BLaER1 treated with 17β-estradiol and CSF1 and Interleukin-3, amounts not matched to agents 10 nM and 100 nM (cell line): Measurements from ENCODE around the gene ZNF570.

Experiments
- H3K27ac ChIP-seq, 11 experiments: shearing (Covaris generic); formaldehyde crosslinking; 2 replicates each; pipeline ENCODE4 v1.8.1; 2022
- H3K27me3 ChIP-seq, 11 experiments: shearing (Covaris generic); formaldehyde crosslinking; 2 replicates each; pipeline ENCODE4 v1.8.1; 2022
- H3K36me3 ChIP-seq, 11 experiments: shearing (Covaris generic); formaldehyde crosslinking; 2 replicates each; pipeline ENCODE4 v1.8.1; 2022
- H3K4me1 ChIP-seq, 10 experiments: shearing (Covaris generic); formaldehyde crosslinking; 2 replicates each; pipeline ENCODE4 v1.8.1; 2022
- H3K4me2 ChIP-seq, 11 experiments: shearing (Covaris generic); formaldehyde crosslinking; 2 replicates each; pipeline ENCODE4 v1.8.1; 2022
- H3K4me3 ChIP-seq, 10 experiments: shearing (Covaris generic); formaldehyde crosslinking; 2 replicates each; pipeline ENCODE4 v1.8.1; 2022
- H3K9ac ChIP-seq, 11 experiments: shearing (Covaris generic); formaldehyde crosslinking; 2 replicates each; pipeline ENCODE4 v1.8.1; 2022
- H3K9me3 ChIP-seq, 11 experiments: shearing (Covaris generic); formaldehyde crosslinking; replicated peaks in 1 of 11; 2 replicates each; pipeline ENCODE4 v1.8.1; 2022
- H4K20me1 ChIP-seq, 11 experiments: shearing (Covaris generic); formaldehyde crosslinking; 2 replicates each; pipeline ENCODE4 v1.8.1; 2022
- Cebpa-rat ChIP-seq, 11 experiments: shearing (Covaris generic); IDR thresholded peaks; 2 replicates each; pipeline ENCODE4 v1.8.1; 2022

Gene ZNF570

GRCh38 chr19:37468961-37469777 lies at the start of gene ZNF570:
TSS of gene ZNF570 (plus strand) at chr19:37469356. CDS start at chr19:37470355, 999 bp downstream.
- peak within 1 kb of the TSS; percentile 74 to 90 (median 82) for H3K4me3 ChIP-seq
- H3K9ac ChIP-seq = peak within 1 kb of the TSS; percentile 75 to 92 (median 82)
- H3K9me3 ChIP-seq = peaks cover 46 to 74% (median 55%) of the 10 kb centered on the region in 11 experiments

DNA sequence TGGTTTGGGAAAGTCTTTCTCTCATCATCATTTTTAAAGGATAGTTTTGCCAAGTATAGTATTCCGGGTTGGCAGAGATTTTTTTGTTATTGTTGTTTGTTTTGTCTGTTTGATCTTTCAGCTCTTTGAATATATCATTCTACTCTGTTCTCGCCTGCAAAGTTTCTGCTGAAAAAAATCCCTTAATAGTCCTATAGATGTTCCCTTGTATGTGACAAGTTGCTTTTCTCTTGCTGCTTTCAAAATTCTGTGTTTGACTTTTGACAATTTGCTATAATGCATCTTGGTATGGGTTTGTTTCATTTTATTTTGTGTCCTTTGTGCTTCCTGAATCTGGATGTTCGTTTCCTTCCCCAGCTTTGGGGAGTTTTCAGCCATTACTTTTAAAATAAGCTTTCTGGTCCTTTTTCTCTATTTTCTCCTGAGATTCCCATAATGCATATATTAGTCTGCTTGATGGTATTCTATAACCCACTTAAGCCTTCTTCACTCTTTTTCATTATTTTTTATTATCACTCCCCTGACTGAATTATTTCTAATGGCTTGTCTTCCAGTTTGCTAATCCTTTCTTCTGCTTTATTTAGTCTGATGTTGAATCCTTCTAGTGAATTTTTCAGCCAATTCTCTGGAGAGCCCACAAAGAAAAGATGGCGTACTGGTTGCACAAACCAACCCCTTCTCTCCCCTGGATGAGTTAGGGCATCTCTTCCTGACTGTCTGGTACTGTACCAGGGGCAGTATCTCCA lies 16.5 kb upstream of the ZNF570 start:
- TF ChIP-seq Cebpa-rat (IDR thresholded peaks at IDR 0.05) = no peak
- H3K9me3 ChIP-seq = peaks cover 99 to 100% (median 100%) of the 10 kb centered on the region in 11 experiments
- no peak overlapping the region for H3K9ac ChIP-seq
- H3K4me1 ChIP-seq = no peaks in the 10 kb centered on the region
- peaks cover 60 to 97% (median 87%) of the 10 kb centered on the region in 11 experiments for H3K36me3 ChIP-seq
- H3K4me3 ChIP-seq = peak overlapping the region in 5 of 10 experiments; percentile 5 to 26 (median 17); a peak in 5 of 20 replicates
- H3K4me2 ChIP-seq = no peak overlapping the region
- H3K27me3 ChIP-seq = no peaks in the 10 kb centered on the region
- no peak overlapping the region for H3K27ac ChIP-seq
- no peaks in the 10 kb centered on the region for H4K20me1 ChIP-seq

More at GRCh38 chr19:37468961-37469777, at the start of gene ZNF570:
- Histone ChIP-seq H3K4me1 (peaks cover 23 to 34% (median 32%) of the 10 kb centered on the region in 10 experiments), H4K20me1 (no peaks in the 10 kb centered on the region), H3K27me3 (no peaks in the 10 kb centered on the region), H3K27ac (peak within 1 kb of the TSS; percentile 57 to 93 (median 79)), H3K4me2 (peak within 1 kb of the TSS; percentile 81 to 93 (median 90)), H3K36me3 (peaks cover 42 to 52% (median 48%) of the 10 kb centered on the region in 11 experiments)
- no peak for TF ChIP-seq Cebpa-rat (IDR thresholded peaks at IDR 0.05)

DNA sequence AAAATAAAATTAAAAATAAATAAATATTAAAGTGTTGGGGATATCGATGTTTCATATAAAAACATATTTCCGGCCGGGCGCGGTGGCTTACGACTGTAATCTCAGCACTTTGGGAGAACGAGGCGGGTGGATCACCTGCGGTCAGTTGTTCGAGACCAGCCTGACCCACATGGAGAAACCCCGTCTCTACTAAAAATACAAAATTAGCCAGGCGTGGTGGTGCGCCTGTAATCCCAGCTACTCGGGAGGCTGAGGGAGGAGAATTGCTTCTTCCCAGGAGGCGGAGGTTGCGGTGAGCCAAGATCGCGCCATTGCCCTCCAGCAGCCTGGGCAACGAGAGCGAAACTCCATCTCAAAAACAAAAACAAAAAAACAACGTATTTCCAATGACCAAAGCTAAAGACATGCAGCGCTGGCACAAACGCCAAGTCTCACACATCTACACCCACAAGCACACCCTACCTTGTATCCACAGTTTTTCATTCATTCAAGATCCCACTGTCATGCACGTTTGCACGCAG lies 2.8 kb upstream of the ZNF570 start:
- Histone ChIP-seq H3K27ac (peak overlapping the region; percentile 61 to 93 (median 85); a peak in 20 of 22 replicates), H3K4me2 (peak overlapping the region; percentile 81 to 93 (median 90)), H3K9ac (peak overlapping the region; percentile 81 to 96 (median 89)), H3K36me3 (peaks cover 42 to 52% (median 48%) of the 10 kb centered on the region in 11 experiments), H3K4me3 (peak overlapping the region; percentile 70 to 90 (median 79)), H3K9me3 (peaks cover 46 to 74% (median 55%) of the 10 kb centered on the region in 11 experiments), H3K4me1 (peaks cover 23 to 34% (median 32%) of the 10 kb centered on the region in 10 experiments), H3K27me3 (no peaks in the 10 kb centered on the region), H4K20me1 (no peaks in the 10 kb centered on the region)
- TF ChIP-seq Cebpa-rat (IDR thresholded peaks at IDR 0.05) = no peak

DNA sequence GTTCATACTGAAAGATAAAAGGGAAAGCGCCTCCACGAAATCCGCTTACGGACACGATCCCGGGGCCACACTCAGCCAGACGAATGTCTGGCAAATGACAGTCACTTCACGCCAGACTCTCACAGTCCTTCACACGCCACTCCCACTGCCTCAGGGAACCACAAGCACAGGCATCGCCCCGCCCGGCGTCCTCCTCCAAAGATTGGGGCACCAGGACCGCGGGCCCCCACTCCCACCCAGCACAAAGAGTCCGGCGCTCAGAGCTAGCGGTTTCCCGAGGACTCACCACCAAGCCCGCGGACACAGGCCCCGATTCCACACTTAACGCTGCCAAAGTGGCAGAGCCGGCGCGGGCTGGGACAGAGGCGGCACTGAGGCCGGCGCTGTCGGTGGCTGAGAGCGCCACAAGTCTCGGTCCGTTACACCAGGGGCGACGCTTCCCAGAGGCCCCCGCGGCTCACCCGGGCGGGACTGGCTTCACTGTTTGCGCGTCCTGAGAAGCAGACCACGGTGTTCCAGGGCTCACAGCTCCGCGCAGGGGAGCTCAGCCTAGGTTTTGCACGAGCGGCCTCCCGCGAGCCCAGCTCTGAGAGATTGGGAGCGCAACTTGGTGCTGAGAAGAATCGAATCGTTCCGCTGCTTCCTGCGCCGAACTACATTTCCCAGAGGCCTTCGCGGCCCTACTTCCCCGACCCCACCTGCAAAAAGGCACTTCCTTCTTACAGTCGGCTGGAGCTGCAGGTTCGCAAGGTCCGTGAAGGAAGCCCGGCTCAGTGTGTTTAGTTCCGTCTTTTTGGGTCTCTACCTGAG lies 2.2 kb upstream of the ZNF570 start, which contains the start of gene ZNF569:
Gene ZNF569 (minus strand): TSS at position 647 of the 810 bp plus-strand sequence. CDS start 22,523 bp downstream, outside the sequence.
- peak within 1 kb of the TSS; percentile 61 to 93 (median 85) for H3K27ac ChIP-seq
- H3K9ac ChIP-seq = peak within 1 kb of the TSS; percentile 81 to 96 (median 89)
- H3K9me3 ChIP-seq = peaks cover 46 to 74% (median 55%) of the 10 kb centered on the region in 11 experiments
- TF ChIP-seq Cebpa-rat (IDR thresholded peaks at IDR 0.05) = no peak
- no peaks in the 10 kb centered on the region for H3K27me3 ChIP-seq
- peaks cover 42 to 52% (median 48%) of the 10 kb centered on the region in 11 experiments for H3K36me3 ChIP-seq
- no peaks in the 10 kb centered on the region for H4K20me1 ChIP-seq
- H3K4me1 ChIP-seq = peaks cover 23 to 34% (median 32%) of the 10 kb centered on the region in 10 experiments
- peak within 1 kb of the TSS; percentile 70 to 90 (median 80) for H3K4me3 ChIP-seq
- peak within 1 kb of the TSS; percentile 81 to 93 (median 90) for H3K4me2 ChIP-seq

DNA sequence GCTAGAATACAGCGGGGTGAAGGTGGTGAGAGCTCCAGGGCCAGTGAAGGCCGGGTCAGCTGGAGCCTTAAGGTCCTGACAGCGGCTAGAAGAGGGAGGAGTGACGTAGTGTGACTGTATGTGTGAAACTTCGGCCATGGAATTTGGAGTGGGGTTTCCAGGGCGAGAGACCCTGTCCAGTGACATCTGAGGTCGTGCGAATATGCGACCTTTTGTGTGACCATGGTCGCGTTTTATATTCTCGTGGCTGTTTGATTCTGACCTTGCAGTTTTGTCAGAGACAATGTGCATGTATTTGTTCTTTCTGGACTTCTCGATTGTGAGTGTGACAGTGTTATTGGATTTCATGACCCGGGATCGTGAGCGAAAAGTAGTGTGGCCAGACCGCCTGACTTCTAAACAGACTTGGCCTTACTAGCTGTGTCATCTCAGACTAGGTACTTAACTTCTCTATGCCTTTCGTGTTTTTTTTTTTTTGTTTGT lies 1.5 kb upstream of the ZNF570 start:
- Histone ChIP-seq H3K9ac (peak overlapping the region; percentile 81 to 96 (median 89)), H3K36me3 (peaks cover 42 to 52% (median 48%) of the 10 kb centered on the region in 11 experiments), H3K27ac (peak overlapping the region; percentile 61 to 93 (median 85); a peak in 21 of 22 replicates), H3K27me3 (no peaks in the 10 kb centered on the region), H3K9me3 (peaks cover 46 to 74% (median 55%) of the 10 kb centered on the region in 11 experiments), H3K4me3 (peak overlapping the region; percentile 70 to 90 (median 79)), H3K4me2 (peak overlapping the region; percentile 81 to 93 (median 90)), H4K20me1 (no peaks in the 10 kb centered on the region), H3K4me1 (peaks cover 23 to 34% (median 32%) of the 10 kb centered on the region in 10 experiments)
- no peak for TF ChIP-seq Cebpa-rat (IDR thresholded peaks at IDR 0.05)

GRCh38 chr19:37470216-37470615 lies 1.1 kb downstream of the ZNF570 start:
- peak overlapping the region; percentile 74 to 90 (median 80) for H3K4me3 ChIP-seq
- peak overlapping the region; percentile 81 to 93 (median 90) for H3K4me2 ChIP-seq

DNA sequence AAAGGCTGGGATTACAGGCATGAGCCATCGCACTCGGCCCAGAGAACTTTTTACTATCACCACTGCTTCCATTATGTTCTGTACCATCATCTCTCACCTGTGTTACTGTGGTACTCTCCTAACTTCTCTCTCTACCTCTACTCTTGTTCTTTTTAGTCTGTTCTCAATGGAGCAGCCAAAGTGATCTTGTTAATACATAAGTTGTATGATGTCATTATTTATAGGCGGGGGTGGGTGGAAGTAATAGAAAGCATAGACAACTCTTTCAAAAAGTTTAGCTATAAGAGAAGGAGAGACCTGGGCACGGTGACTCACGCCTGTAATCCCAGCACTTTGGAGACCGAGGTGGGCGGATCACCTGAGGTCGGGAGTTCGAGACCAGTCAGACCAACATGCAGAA lies 3.0 kb downstream of the ZNF570 start:
- Histone ChIP-seq H3K4me1 (peaks cover 15 to 25% (median 22%) of the 10 kb centered on the region in 10 experiments), H3K27me3 (no peaks in the 10 kb centered on the region), H4K20me1 (no peaks in the 10 kb centered on the region), H3K27ac (no peak overlapping the region), H3K36me3 (peaks cover 61 to 69% (median 66%) of the 10 kb centered on the region in 11 experiments), H3K4me3 (peak overlapping the region in 6 of 10 experiments; percentile 13 to 44 (median 29); a peak in 4 of 20 replicates), H3K9me3 (peaks cover 62 to 83% (median 70%) of the 10 kb centered on the region in 11 experiments), H3K9ac (no peak overlapping the region), H3K4me2 (no peak overlapping the region)
- TF ChIP-seq Cebpa-rat (IDR thresholded peaks at IDR 0.05) = no peak

More at GRCh38 chr19:37470216-37470615, 1.1 kb downstream of the ZNF570 start:
- H3K27ac ChIP-seq = peak overlapping the region in 1 of 11 experiments; percentile 78; a peak in 5 of 22 replicates
- H3K9ac ChIP-seq = peak overlapping the region in 10 of 11 experiments; percentile 75 to 88 (median 82); a peak in 19 of 22 replicates
- H3K27me3 ChIP-seq = no peaks in the 10 kb centered on the region
- H4K20me1 ChIP-seq = no peaks in the 10 kb centered on the region
- TF ChIP-seq Cebpa-rat (IDR thresholded peaks at IDR 0.05) = no peak
- H3K36me3 ChIP-seq = peaks cover 42 to 52% (median 48%) of the 10 kb centered on the region in 11 experiments
- H3K4me1 ChIP-seq = peaks cover 23 to 34% (median 32%) of the 10 kb centered on the region in 10 experiments
- peaks cover 46 to 74% (median 55%) of the 10 kb centered on the region in 11 experiments for H3K9me3 ChIP-seq
